Thoracic aorta endothelial cell (primary cell): Measurements from ENCODE around the gene CHRFAM7A. TPM values are rescaled to one million over a fixed set of nuclear protein-coding genes. Genes with fewer than 3 reads are reported as not detected.

ENCODE experiments used
- small RNA-seq: library from RNA; depleted of rRNA; stranded (forward); fragments of <200 nt; gene quantifications from one replicate; pipeline ENCODE3, GENCODE V24; 2012
- total RNA-seq: library from RNA; depleted of rRNA; stranded (reverse); fragments of >200 nt; gene quantifications from 2 replicates; pipeline ENCODE4 v1.2.3, GENCODE V29; 2012

The CHRFAM7A gene
- 5.3 and 5.7 TPM in 2 replicates for total RNA-seq

DNA sequence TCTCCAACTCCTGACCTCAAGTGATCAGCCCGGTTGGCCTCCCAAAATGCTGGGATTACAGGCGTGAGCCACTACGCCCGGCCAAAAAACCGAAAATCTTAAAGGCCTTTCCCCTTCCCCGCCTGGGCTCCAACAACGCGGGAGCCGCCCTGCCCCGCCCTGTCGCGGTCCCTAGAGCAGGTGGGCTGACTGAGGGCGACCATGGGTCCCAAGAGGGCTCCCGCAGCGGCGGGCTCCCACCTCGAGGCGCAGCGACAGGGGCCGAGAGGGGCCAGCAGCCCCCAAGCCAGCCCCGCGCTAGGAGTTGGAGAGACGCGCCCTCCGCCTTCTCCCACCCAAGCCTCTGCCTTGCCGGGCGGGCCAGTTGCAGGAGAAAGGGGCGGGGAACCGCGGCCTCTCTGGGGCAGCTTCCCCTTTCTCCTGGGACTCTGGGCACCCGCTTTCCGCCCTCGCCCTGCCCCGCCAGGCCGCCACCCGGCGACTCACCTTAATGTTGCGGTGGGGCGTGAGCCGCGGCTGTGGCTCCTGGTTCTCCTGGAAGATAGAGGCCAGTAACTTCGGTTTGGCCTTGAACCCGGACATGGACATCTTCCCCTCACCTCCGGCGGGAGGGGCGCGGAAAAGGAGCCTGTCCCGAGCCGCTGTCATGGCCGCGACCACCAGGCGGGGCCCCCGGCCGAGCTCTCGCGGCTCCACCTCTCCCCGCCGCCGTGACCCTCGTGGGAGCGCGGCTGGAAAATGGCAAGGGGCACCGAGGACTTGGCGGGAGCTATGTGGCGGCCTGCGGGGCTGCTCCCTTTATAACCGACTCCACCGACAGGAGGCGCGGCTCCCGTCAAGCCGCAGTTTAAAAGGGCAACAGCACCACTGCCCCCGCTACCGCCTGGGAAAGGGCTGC is at the start of gene CHRFAM7A:
TSS of gene CHRFAM7A (minus strand) at position 775 of the 898 bp plus-strand sequence. CDS start 10,189 bp downstream, outside the sequence.

DNA sequence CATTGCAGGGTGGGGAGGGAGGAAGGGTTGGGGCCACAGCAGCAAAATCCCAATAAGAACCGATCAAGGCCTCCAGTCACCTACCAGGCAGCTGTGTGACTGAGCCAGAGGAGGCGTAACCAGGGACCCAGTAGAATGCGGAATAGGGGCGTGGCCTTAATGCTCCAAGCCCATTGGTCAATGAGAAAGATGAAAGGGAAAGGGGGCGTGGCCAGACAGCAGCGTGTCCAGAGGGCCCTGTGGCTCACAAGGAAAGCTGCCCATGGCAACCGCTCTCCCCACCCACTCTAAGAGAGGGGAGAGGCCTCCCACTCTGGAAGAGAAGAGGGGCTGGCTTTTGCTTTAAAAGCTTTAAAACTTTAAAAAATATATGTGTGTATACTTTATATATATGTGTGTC is 20.8 kb upstream of the CHRFAM7A start, which contains the start of gene GOLGA8R:
TSS of gene GOLGA8R (minus strand) at position 101 of the 400 bp plus-strand sequence. CDS start at position 3, 98 bp downstream.

Small RNAs within 50 kb of the gene (small RNA-seq; reads per million reads assigned to genes)
- gene AC019322.2 = not detected
- gene RF00019 = not detected
- not detected for gene RF00096
- not detected for gene RN7SL196P

Other genes starting within 250 kb of the CHRFAM7A start
- 0.53 and 1.3 TPM in 2 replicates for gene GOLGA8R, start 20.7 kb upstream of the CHRFAM7A start, total RNA-seq
- gene GOLGA8Q, start 158.5 kb upstream of the CHRFAM7A start, total RNA-seq = 0.66 and 1.1 TPM in 2 replicates
- 1.4 and 2.1 TPM in 2 replicates for gene GOLGA8H, start 210.5 kb upstream of the CHRFAM7A start, total RNA-seq